SKM-1 treated with dmso at 0.1 percent for 144 hours (cell line): ENCODE results near the gene RAE1.

Experiments used
- DNase-seq: peaks from one replicate; lab custom pipeline; 2025; ENCODE audit not compliant: unreplicated experiment; lab: John Stamatoyannopoulos, UW

Gene RAE1

GRCh38 chr20:57369596-57369995 lies 18.5 kb downstream of the RAE1 start:
- DNase-seq, result peak; percentile 32

- DNase-seq, result no peak
These were observed 19.3 kb downstream of the RAE1 start for GRCh38 chr20:57370316-57370715.

DNA sequence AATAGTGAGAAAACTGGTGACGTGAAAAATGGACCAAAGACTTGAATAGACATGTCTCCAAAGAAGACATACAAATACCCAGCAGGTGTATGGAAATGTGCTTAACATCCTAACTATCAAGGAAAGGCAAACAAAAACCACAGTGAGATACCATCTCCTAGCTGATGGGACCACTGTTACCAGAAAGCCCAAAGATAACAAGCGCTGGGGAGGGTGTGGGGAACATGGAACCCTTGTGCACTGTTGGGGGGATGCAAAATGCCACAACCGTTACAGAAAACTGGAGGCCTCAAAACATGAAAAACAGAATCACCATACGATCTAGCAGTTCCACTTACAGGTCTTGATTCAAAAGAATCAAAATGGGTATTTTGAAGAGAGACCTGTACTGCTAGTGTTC lies 20.3 kb downstream of the RAE1 start:
- DNase-seq, result no peak

GRCh38 chr20:57372157-57372556 lies 21.1 kb downstream of the RAE1 start:
- DNase-seq, result no peak

- DNase-seq, result no peak
These were observed 21.7 kb downstream of the RAE1 start for GRCh38 chr20:57372581-57373350.

DNA sequence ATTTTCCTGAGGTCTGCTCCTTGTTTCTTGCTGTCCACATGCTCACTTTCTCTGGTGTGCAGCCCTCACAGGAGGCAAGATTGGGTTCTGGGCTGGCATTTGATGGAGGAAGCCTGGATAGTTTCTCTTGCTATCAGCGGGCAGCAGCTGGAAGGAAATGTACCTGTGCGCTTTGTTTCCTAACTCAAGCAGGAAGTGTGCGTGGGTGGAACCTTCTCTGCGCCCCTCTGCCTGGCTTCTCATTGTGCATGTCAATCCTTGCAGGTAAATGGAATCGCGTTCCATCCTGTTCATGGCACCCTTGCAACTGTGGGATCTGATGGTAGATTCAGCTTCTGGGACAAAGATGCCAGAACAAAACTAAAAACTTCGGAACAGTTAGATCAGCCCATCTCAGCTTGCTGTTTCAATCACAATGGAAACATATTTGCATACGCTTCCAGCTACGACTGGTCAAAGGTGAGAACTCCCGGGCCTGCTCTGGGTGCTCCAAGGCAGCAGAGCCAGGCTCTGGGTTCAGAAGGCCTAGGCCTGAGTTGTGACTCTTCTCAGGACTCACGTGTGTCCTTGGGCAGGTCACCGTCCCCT lies 23.4 kb downstream of the RAE1 start:
- DNase-seq, result no peak

- peak; percentile 86 for DNase-seq
These were observed 24.0 kb downstream of the RAE1 start for GRCh38 chr20:57374931-57375651.

DNA sequence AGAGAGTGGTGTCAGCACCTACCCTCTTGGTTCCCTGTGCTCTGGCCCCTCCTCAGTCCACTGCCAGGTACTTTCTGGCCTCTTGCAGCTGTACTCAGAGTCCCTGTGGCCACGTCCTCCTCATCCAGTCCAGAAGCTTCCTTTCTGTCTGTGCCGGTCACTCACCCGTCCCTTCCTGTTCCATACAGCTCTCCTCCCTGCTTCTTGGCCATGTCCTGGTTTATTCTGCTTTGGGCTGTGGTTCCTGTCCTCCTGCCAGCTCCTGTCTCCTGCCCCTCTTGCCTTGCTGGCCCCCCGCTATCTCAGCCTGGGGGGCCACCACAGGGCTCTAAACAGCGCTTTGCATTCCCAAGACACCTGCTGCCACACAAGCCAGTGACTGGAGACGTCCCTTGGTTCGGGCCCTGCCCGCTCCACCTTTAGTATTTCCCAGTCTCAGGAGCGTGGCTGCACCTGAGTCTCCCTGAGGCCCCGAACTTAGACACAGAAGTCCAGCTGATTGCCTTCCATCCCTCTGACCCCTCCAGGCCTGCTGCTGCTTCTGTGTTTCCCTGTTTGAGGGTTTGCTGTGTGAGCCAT lies 24.7 kb downstream of the RAE1 start:
- DNase-seq, result no peak

GRCh38 chr20:57377350-57377749 lies 26.3 kb downstream of the RAE1 start:
- no peak for DNase-seq

GRCh38 chr20:57378107-57378506 lies 27.1 kb downstream of the RAE1 start:
- no peak for DNase-seq

GRCh38 chr20:57378646-57379262 lies 27.7 kb downstream of the RAE1 start:
- DNase-seq, result no peak

- no peak for DNase-seq
These were observed 28.2 kb downstream of the RAE1 start for GRCh38 chr20:57379263-57379647.

- no peak for DNase-seq
These were observed 29.2 kb downstream of the RAE1 start for GRCh38 chr20:57380081-57380750.

- peak; percentile 61 for DNase-seq
These were observed 30.8 kb downstream of the RAE1 start for GRCh38 chr20:57381596-57382503.

GRCh38 chr20:57382516-57382915 lies 31.5 kb downstream of the RAE1 start:
- DNase-seq, result no peak

GRCh38 chr20:57383447-57384347 lies 32.6 kb downstream of the RAE1 start:
- DNase-seq, result no peak

DNA sequence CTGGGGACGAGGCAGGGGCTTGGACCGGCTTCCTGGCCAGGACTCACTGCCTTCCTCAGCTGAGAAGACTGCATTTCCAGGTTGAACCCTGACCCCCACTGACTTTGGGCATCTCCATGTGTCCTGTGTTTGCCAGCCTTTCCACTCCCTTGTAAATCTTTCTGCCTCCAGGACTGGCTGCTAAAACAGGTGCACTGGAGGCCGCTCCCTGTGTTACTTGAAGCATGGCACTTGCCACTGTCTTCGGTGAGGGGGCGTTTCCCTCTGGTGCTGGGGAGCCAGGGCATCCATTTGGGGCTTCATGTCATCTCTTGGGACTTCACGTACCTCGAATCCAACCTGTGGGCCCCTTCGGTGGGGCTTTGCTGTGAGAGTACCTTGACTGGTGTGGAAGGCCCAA lies 33.4 kb downstream of the RAE1 start:
- DNase-seq, result no peak

DNA sequence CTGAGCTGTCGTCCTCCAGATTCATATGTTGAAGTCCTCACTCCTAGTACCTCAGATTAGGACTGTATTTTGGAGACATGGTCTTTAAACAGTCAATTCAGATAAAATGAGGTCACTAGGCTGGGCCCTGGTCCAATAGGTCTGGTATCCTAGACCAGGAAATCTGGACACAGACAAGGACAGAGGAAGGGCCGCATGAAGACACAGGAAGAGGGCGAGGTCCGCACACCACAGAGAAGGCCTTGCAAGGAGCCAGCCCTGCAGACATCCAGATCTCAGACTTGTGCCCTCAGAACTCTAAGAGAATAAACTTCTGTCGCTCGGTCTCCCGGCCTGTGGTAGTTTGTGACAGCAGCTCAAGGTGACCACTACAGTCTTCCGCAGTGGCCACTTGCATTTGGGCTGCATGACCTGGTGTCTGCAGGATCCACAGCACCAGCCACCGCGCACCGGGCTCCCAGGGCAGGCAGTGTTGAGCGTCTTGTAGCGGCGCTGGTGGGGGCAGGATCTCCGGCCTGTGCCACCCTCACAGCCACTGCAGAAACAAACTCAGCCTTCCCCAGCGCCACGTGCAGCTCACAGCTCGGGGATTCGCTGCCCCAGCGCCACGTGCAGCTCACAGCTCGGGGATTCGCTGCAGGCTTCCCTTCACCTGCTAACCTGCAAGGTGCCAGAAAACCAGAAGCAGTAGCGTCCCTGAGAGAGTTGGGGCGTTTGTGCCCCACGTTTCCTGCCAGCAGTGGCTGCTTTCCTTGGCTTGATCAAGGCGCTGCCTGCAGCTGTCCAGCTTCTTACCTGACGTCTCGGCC lies 34.1 kb downstream of the RAE1 start:
- DNase-seq, result no peak
